ENCODE results near the gene CHAT. TPM values are rescaled to one million over a fixed set of nuclear protein-coding genes. Genes with fewer than 3 reads are reported as not detected.

CHAT gene
- total RNA-seq, 2 experiments from 2014 or later, result not detected

DNA sequence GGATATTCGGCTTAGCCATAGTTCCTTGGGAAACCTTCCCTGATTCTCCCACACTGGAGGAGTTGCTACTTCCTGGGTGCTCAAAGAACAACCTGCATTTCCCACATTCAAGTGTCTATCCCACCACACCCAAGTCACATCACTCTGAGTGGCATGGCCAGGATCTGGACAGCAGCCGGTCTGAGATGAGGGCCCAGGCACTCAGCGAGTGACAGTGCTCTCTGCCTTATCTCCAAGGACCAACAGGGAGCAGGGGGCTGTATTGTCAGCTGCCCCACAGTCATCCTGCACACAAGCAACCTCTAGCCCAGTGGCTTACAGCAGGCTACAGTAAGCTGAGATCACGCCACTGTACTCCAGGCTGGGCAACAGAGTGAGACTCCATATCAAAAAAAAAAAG, 19.8 kb upstream of the CHAT start:
- peaks cover 2% of the 10 kb centered on the region for H3K9me3 Mint-ChIP-seq
- H3K4me3 Mint-ChIP-seq, result no peak overlapping the region
- no peak overlapping the region for H3K27ac Mint-ChIP-seq
- no peaks in the 10 kb centered on the region for H3K36me3 Mint-ChIP-seq
- peaks cover 3% of the 10 kb centered on the region for H3K4me1 Mint-ChIP-seq
- DNase-seq, result no peak
- H3K27me3 Mint-ChIP-seq, result peaks cover 26% of the 10 kb centered on the region

DNA sequence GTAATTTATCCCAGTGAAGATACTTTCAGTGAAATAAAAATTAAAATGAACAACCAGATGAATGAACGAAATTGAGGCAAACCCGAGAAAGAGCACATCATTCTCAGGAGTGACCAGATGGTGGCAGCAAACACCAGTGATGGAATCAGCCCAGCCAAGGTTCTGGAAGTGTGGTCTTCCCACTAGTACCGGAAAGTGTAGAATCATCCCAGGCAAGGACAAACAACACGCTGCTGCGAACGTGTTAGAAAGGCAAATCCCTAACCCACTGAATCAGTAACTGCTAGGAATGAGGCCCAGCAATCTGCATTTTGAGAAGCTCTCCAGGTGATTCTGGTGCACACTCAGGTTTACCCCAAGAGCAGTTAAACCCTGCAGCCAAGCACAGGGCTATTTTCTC, 19.2 kb upstream of the CHAT start:
- H3K4me1 Mint-ChIP-seq, result peaks cover 3% of the 10 kb centered on the region
- no peaks in the 10 kb centered on the region for H3K36me3 Mint-ChIP-seq
- no peak for DNase-seq
- H3K9me3 Mint-ChIP-seq, result no peaks in the 10 kb centered on the region
- H3K4me3 Mint-ChIP-seq, result no peak overlapping the region
- H3K27me3 Mint-ChIP-seq, result peaks cover 26% of the 10 kb centered on the region
- H3K27ac Mint-ChIP-seq, result no peak overlapping the region

DNA sequence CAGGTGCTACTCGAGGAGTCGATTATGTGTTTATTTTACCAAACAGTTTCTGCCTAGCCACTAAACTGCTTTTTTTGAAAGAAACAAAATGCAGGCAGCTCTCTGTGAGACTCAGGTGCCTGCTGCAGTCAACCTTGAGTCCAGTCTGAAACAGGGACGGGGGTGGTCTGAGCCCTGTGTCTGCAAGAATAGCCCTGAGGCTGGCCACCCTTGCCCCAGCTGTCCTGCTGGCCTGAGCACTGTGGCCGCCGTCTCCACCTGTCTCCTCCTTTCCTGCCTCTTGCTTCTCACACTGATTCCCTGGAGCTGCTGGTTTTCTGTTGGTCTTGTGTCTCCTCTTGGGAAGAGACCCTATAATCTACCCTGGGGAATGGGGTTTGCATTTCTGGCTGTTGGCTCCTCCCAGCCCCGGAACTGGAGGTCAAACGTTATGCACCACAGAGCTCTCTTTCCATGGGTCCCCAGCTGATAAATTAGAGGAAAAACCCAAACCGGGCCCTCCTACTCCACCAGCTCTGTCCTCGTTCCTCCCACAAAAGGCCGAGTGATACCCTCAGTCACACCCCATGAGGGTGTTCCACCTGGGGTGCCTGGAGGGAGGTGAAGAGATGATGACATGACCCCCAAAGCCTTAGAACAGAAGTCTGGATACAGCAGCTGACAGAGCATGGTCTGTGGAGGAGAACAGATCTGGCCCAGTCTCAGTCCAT, 18.7 kb upstream of the CHAT start:
- peaks cover 3% of the 10 kb centered on the region for H3K4me1 Mint-ChIP-seq
- no peaks in the 10 kb centered on the region for H3K9me3 Mint-ChIP-seq
- no peak overlapping the region for H3K27ac Mint-ChIP-seq
- H3K27me3 Mint-ChIP-seq, result peaks cover 26% of the 10 kb centered on the region
- no peak for DNase-seq
- H3K36me3 Mint-ChIP-seq, result no peaks in the 10 kb centered on the region
- no peak overlapping the region for H3K4me3 Mint-ChIP-seq

DNA sequence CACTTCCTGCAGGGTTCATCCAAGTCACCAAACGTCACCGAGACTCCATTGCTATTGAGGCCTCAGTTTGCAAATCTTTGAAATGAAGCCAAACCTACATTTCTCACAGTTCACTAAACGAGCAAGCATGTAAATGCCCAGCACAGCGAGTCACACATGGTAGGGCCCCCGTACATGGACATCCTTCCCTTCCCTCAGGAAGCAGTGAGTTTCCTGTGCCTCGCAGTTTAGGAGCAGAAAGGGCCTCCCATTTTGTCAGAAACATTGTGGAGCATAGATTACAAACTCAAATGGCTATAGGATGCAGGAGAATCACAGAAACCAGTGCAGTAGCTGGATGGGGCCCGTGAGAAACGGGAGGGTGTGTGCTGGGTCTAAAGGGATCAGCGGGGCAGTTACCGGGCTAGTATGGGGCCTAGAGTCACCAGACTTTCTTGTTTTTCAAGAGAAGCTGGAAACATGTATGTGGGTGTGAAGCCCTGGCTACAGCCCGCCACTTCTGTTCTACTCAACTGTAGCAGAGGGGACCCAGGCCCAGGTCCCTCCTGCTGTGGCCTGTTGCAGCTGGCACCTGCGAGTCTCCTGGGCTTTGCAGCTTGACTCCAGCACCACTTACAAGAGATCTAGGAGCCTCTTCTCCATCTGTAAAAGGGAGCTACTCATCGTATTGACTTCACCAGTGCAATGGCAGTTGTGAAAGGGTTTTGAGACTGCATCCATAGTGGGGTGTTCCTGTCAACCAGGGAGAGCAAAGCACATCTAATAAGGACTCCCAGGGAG, 17.9 kb upstream of the CHAT start:
- Mint-ChIP-seq H3K4me1 (peaks cover 3% of the 10 kb centered on the region), H3K9me3 (no peaks in the 10 kb centered on the region), H3K27me3 (peaks cover 26% of the 10 kb centered on the region), H3K36me3 (no peaks in the 10 kb centered on the region), H3K4me3 (no peak overlapping the region), H3K27ac (no peak overlapping the region)
- no peak for DNase-seq

DNA sequence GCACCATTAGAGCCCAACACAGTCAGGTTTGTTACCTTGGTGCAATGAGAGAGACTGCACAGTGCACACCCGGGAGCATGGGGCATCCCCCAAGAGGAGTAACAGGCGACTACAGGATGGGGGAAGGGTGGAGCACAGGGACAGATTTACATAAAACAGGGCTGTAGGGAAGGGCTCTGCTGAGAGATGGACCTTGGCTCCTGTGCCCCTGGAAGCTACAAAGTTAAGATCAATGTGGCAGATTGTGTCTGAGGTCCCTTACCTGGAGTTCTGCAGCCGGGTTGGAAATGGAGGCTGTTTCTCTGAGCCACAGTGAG, 17.4 kb upstream of the CHAT start:
- Mint-ChIP-seq H3K4me3 (no peak overlapping the region), H3K9me3 (no peaks in the 10 kb centered on the region), H3K4me1 (peaks cover 3% of the 10 kb centered on the region), H3K36me3 (no peaks in the 10 kb centered on the region), H3K27ac (no peak overlapping the region), H3K27me3 (peaks cover 25% of the 10 kb centered on the region)
- DNase-seq, result no peak

DNA sequence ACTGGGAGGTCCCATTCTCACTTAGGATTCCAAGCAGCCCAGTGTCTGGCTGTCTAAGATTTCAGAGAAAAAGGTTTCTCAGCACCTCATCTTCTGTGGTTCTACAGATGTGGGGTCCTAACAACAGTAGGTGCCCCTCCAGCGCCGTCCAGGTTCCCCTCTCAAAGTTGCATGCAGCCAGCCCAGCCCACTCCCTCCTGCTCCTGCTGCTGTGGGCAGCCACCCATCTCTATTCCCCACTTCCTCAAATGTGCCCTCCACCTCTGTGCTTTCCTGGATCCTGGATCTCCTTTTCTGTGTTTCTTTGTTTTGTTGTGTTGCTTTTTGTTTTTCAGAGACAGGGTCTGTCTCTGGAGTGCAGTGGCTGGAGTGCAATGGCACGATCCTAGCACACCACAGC, 17.0 kb upstream of the CHAT start:
- peaks cover 25% of the 10 kb centered on the region for H3K27me3 Mint-ChIP-seq
- H3K36me3 Mint-ChIP-seq, result no peaks in the 10 kb centered on the region

DNA sequence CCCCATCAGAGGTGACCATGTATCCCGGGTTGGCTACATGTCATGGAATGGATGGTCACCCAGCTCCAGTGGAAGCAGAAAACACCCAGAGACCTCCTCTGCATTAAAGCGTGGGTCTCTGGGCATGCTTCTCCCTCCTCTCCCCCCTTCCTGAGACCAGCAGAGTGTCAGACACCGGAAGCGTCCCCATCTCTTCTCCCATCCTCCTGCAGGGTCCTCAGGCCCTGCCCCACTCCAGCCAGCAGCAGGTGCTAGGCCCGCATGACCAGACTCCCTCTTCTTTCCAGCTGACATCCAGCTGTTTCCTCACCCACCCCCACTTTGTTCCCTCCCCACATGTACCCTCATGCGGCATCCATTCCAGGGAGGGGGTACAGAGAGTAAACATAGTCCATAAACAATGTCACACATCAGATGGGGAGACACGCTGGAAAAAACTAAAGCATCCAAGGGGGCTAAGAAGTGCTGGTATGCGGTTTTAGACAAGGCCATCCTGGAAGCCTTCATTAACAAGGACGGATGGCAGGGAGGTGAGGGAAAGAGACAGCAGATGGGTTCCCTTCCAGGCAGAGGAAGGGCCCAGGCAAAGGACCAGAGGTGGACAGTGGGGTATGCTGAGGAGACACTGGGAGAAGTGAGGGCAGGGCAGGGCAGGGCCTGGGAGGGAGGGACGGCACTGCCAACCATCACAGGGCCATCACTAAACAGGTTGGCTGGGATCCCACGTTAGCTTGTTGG, 16.2 kb upstream of the CHAT start:
- Mint-ChIP-seq H3K27ac (no peak overlapping the region), H3K4me3 (no peak overlapping the region), H3K27me3 (peaks cover 20% of the 10 kb centered on the region), H3K36me3 (no peaks in the 10 kb centered on the region), H3K9me3 (no peaks in the 10 kb centered on the region), H3K4me1 (peaks cover 3% of the 10 kb centered on the region)
- no peak for DNase-seq

More for the DNA sequence above, 17.0 kb upstream of the CHAT start:
- H3K27ac Mint-ChIP-seq, result no peak overlapping the region
- no peak for DNase-seq
- H3K4me3 Mint-ChIP-seq, result no peak overlapping the region
- H3K4me1 Mint-ChIP-seq, result peaks cover 3% of the 10 kb centered on the region
- no peaks in the 10 kb centered on the region for H3K9me3 Mint-ChIP-seq

DNA sequence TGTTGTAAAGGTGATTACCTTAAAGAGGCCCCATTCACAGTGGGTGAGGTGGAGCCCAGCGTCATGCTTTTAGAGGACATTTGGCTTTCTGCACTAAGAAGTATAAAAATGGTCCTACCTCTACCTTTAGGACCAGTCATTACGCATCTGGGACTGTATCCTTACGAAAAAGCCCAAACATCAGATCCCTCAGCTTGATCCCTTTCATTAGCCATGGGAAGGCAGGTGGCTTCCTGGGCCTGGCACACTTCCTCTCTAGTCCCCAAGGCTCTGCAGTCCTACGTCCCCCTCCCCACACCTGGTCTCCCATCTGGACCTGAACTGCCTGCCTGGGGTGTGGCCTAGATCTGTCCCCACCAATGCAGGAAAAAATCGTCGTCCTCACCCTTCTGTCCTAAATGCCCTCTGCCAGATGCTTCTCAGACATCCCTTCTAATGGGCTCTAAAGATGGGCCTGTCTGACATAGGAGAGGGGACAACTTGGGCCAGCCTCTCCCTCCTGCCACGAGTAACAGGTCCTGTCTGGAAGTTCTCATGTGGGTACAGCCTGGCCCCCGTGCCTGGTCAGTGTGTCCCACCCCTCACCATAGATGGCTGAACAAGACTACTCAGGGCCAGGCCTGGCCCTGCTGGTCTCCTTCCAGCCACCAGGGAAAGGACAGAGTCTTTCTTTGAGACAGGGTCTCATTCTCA, 15.5 kb upstream of the CHAT start:
- Mint-ChIP-seq H3K27ac (no peak overlapping the region), H3K4me1 (peaks cover 1% of the 10 kb centered on the region), H3K4me3 (no peak overlapping the region), H3K9me3 (no peaks in the 10 kb centered on the region), H3K27me3 (peaks cover 19% of the 10 kb centered on the region), H3K36me3 (no peaks in the 10 kb centered on the region)
- DNase-seq, result no peak

DNA sequence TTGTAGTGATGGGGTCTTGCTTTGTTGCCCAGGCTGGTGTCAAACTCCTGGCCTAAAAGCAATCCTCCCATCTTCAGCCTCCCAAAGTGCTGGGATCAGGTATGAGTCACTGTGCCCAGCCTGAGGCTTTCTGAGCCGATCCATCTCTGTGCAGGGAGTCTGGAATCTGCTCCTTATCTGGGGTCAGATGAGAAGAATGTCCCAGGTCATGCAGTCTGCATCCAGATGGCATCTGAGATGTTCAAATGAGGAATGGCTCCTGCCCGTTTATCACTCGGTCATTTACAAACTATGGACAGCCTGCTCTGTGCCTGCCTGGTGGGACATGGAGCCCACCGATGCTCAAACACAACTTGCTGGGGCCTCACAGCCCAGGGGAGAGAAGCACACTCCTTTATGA, 14.9 kb upstream of the CHAT start:
- Mint-ChIP-seq H3K4me3 (no peak overlapping the region), H3K27ac (no peak overlapping the region), H3K9me3 (no peaks in the 10 kb centered on the region), H3K36me3 (no peaks in the 10 kb centered on the region), H3K4me1 (peaks cover 1% of the 10 kb centered on the region), H3K27me3 (peaks cover 21% of the 10 kb centered on the region)
- no peak for DNase-seq

DNA sequence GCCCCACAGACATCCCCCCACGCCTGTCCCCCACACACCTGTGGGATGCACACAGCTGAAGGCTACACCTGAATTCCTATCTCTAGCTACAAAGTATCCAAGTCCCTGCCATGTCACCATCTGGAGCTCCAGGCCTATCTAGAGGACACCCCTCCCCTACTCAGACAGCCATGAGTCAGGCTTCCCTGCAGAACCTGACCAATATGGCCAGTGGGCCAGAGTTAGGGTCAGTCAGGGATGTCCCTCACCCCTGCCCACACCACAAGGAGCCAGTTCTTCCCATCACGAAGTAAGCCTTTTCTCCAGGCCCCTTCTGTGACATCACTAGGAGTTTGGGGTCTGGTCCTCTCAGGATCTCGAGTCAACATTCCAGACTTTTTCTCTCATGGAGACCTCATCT, 14.3 kb upstream of the CHAT start:
- Mint-ChIP-seq H3K27me3 (peaks cover 22% of the 10 kb centered on the region), H3K27ac (no peak overlapping the region), H3K4me3 (no peak overlapping the region), H3K9me3 (no peaks in the 10 kb centered on the region), H3K36me3 (no peaks in the 10 kb centered on the region), H3K4me1 (peaks cover under 1% of the 10 kb centered on the region)
- no peak for DNase-seq

DNA sequence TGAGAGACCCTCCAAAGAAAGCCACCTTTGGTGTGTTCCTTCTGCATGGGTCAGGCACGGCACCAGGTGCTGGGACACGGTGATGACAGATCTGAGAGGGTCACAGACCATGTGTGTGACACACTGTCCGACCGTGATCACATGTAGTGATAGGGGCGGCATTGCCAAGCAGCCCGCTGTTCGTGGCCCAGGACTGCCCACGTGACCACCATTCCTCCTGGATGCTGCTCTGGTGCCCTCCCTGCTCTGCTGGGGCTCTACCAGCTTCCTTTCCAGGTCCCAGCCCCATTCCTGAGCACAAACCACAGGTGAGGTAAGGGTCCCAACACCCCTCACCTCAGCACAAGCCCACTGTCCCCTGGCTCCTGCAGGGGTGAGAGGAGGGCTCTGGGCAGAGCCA, 13.8 kb upstream of the CHAT start:
- Mint-ChIP-seq H3K36me3 (no peaks in the 10 kb centered on the region), H3K9me3 (no peaks in the 10 kb centered on the region), H3K4me1 (no peaks in the 10 kb centered on the region), H3K4me3 (no peak overlapping the region), H3K27me3 (peaks cover 26% of the 10 kb centered on the region), H3K27ac (no peak overlapping the region)
- DNase-seq, result no peak

DNA sequence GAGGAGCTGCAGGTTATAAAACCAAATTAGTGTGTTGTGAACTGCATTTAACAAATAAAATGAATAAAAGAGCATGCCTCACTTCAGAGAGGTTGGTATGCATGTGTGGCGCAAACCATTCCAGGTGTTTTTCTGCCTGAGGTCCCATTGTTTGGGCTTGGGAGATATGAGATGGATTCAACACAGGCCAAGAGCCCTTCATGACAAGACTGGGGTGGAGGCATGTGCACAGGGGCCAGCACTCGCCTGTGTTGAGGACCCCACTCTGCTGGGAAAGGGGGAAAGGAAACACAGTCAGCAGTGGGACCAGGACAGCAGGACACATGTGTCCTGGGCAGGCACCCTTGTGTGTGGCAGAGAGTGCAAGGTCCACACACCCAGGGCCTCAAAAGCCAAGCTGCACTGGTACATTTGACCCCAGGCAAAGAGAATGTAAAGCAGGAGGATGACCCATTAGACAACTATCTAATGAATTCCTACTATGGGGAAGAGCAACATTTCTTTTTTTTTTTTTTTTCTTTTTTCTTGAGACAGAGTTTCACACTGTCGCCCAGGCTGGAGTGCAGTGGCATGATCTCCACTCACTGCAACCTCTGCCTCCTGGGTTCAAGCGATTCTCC, 12.9 kb upstream of the CHAT start:
- no peaks in the 10 kb centered on the region for H3K4me1 Mint-ChIP-seq
- no peak for DNase-seq
- H3K27ac Mint-ChIP-seq, result no peak overlapping the region
- no peak overlapping the region for H3K4me3 Mint-ChIP-seq
- no peaks in the 10 kb centered on the region for H3K36me3 Mint-ChIP-seq
- H3K9me3 Mint-ChIP-seq, result no peaks in the 10 kb centered on the region
- H3K27me3 Mint-ChIP-seq, result peaks cover 31% of the 10 kb centered on the region

DNA sequence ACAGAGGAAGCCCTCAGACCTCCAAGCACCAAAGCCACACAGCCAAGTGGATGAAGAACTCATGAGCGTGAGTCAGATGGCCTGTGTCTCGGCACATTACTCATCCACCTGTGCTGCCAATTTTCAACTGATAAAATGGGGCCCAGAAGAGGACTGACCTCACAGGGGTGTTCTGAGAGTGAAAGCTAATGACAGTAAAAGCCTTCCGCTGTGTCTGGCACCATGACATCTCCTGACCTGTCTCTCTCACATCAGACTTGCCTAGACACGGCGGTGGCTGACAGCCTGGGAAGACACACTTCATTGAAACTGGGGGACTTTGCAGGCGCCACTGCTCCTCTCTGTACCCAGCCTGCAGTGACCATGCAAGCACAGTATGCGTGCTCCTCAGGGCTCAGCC, 12.0 kb upstream of the CHAT start:
- Mint-ChIP-seq H3K9me3 (no peaks in the 10 kb centered on the region), H3K4me1 (no peaks in the 10 kb centered on the region), H3K27me3 (peaks cover 41% of the 10 kb centered on the region), H3K4me3 (no peak overlapping the region), H3K36me3 (no peaks in the 10 kb centered on the region), H3K27ac (no peak overlapping the region)
- no peak for DNase-seq

DNA sequence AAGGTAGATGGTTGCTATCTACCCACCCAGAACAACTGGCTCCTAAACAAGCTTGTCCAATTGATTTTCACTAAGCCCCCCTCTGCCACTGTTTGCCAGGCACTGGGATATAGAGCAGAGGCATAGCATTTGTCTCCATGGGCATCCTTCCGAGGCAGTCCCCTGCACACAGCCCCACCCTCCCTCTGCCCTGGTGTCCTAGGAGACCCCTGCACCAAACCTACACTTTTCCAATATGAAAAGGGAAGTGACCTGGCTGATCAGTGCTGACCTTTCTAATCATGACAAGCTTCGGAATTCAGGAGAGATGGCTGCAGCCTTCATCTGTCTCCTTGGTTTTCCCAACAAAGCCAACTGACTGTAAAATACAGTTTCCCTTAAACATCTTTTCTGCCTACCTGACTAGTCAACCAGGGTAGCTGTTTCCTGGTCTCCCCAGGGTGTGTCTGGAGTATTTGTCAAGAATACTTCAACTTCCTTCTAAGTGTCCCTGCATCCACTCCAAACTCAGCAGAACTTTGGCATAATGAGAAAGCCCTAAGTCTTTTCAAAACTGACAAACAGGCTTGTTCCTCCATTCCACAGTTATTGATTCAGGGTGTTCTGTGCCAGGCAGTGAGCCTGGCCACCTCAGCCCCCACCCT, 11.3 kb upstream of the CHAT start:
- DNase-seq, result no peak
- Mint-ChIP-seq H3K4me3 (no peak overlapping the region), H3K9me3 (no peaks in the 10 kb centered on the region), H3K4me1 (no peaks in the 10 kb centered on the region), H3K36me3 (no peaks in the 10 kb centered on the region), H3K27ac (no peak overlapping the region), H3K27me3 (peaks cover 48% of the 10 kb centered on the region)

Data from activated naive CD8-positive, alpha-beta T cell treated with anti-CD3 and anti-CD28 coated beads for 36 hours (primary cell).